GM19238 (cell line): ENCODE measurements around the gene ELOVL5.
A peak's percentile ranks its signal among the peaks of the same experiment; 100 is the strongest.
"Not testable (repeated sequence)": the region's sequence is repeated elsewhere in the genome, so short reads cannot be mapped to it uniquely, and the experiment has no call there.

Experiments used
- DNase-seq: peaks from one replicate; pipeline ENCODE4 v3.0.0; 2011; ENCODE audit warnings: low spot score; ENCODE audit not compliant: insufficient read length

Gene ELOVL5

GRCh38 chr6:53359095-53359842 is 10.5 kb upstream of the ELOVL5 start:
- peak; percentile 93 for DNase-seq

GRCh38 chr6:53358440-53359094 is 9.8 kb upstream of the ELOVL5 start:
- DNase-seq: no peak

- DNase-seq: no peak
Measured at GRCh38 chr6:53357576-53358360, 9.0 kb upstream of the ELOVL5 start.

GRCh38 chr6:53353624-53354023 is 4.9 kb upstream of the ELOVL5 start:
- DNase-seq: no peak

GRCh38 chr6:53352360-53352759 is 3.6 kb upstream of the ELOVL5 start:
- no peak for DNase-seq

- DNase-seq: no peak
Measured at GRCh38 chr6:53349209-53349693, 501 bp upstream of the ELOVL5 start.

- DNase-seq: no peak
Measured at GRCh38 chr6:53347921-53348370, 804 bp downstream of the ELOVL5 start.

GRCh38 chr6:53347250-53347920 is 1.4 kb downstream of the ELOVL5 start:
- no peak for DNase-seq

- not testable (repeated sequence) for DNase-seq
Measured at GRCh38 chr6:53346049-53346448, 2.7 kb downstream of the ELOVL5 start.

- DNase-seq: no peak
Measured at GRCh38 chr6:53344969-53345368, 3.8 kb downstream of the ELOVL5 start.

GRCh38 chr6:53343092-53343491 is 5.7 kb downstream of the ELOVL5 start:
- no peak for DNase-seq

GRCh38 chr6:53342217-53342616 is 6.5 kb downstream of the ELOVL5 start:
- no peak for DNase-seq

- no peak for DNase-seq
Measured at GRCh38 chr6:53340536-53340935, 8.2 kb downstream of the ELOVL5 start.

GRCh38 chr6:53339424-53339823 is 9.3 kb downstream of the ELOVL5 start:
- DNase-seq: no peak

- no peak for DNase-seq
Measured at GRCh38 chr6:53338304-53338703, 10.4 kb downstream of the ELOVL5 start.

GRCh38 chr6:53336070-53336469 is 12.7 kb downstream of the ELOVL5 start:
- DNase-seq: no peak

GRCh38 chr6:53335224-53335994 is 13.3 kb downstream of the ELOVL5 start:
- peak; percentile 42 for DNase-seq

GRCh38 chr6:53333439-53334408 is 15.0 kb downstream of the ELOVL5 start:
- no peak for DNase-seq

GRCh38 chr6:53331678-53332077 is 17.1 kb downstream of the ELOVL5 start:
- no peak for DNase-seq
